AG10803 (cell line): ENCODE measurements around the gene BAIAP2L1.

Experiments used
- DNase-seq: peaks from one replicate; pipeline ENCODE4 v3.0.0; 2010; ENCODE audit warnings: low read depth
- H3K4me3 ChIP-seq: 2 replicates; pipeline ENCODE4 v1.5.1; 2011; ENCODE audit warnings: mild to moderate bottlenecking, low read length, control low read depth
- TF ChIP-seq, protein P1 (sequence below): conservative IDR thresholded peaks from 2 replicates; pipeline ENCODE4 v1.5.1; 2011; ENCODE audit warnings: mild to moderate bottlenecking, low read length, control low read depth, inconsistent platforms

The BAIAP2L1 gene

GRCh38 chr7:98354511-98355249, 46.2 kb downstream of the BAIAP2L1 start:
- H3K4me3 ChIP-seq = no peak overlapping the region
- TF ChIP-seq, protein P1, sequence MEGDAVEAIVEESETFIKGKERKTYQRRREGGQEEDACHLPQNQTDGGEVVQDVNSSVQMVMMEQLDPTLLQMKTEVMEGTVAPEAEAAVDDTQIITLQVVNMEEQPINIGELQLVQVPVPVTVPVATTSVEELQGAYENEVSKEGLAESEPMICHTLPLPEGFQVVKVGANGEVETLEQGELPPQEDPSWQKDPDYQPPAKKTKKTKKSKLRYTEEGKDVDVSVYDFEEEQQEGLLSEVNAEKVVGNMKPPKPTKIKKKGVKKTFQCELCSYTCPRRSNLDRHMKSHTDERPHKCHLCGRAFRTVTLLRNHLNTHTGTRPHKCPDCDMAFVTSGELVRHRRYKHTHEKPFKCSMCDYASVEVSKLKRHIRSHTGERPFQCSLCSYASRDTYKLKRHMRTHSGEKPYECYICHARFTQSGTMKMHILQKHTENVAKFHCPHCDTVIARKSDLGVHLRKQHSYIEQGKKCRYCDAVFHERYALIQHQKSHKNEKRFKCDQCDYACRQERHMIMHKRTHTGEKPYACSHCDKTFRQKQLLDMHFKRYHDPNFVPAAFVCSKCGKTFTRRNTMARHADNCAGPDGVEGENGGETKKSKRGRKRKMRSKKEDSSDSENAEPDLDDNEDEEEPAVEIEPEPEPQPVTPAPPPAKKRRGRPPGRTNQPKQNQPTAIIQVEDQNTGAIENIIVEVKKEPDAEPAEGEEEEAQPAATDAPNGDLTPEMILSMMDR = no peak
- DNase-seq = peak; percentile 86

GRCh38 chr7:98354052-98354451, 46.8 kb downstream of the BAIAP2L1 start:
- no peak overlapping the region; the same call in 1 of the 2 replicates for H3K4me3 ChIP-seq
- DNase-seq = no peak
- TF ChIP-seq, protein P1 = no peak

DNA sequence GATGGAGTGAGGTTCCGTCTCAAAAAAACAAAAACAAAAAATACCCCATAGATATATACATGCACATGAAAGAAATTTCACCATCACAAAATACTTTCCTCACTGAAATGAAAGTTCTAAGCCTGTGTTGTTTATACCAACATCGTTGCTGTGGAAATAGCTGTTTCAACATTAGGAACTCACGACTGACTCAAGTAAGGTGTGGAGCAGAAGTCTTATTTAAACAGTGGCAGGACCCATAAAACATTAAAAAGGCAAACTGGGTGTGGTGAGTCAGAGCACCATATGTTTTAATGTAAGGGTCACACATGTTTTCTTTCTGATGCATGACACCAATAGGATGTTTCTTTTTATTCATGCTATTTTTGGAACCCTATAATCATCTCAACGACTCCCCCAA, 48.3 kb downstream of the BAIAP2L1 start:
- TF ChIP-seq, protein P1 = no peak
- DNase-seq = peak; percentile 92

GRCh38 chr7:98351136-98351535, 49.8 kb downstream of the BAIAP2L1 start:
- TF ChIP-seq, protein P1 = no peak
- H3K4me3 ChIP-seq = no peak overlapping the region
- no peak for DNase-seq

More for the DNA sequence above, 48.3 kb downstream of the BAIAP2L1 start:
- no peak overlapping the region for H3K4me3 ChIP-seq

DNA sequence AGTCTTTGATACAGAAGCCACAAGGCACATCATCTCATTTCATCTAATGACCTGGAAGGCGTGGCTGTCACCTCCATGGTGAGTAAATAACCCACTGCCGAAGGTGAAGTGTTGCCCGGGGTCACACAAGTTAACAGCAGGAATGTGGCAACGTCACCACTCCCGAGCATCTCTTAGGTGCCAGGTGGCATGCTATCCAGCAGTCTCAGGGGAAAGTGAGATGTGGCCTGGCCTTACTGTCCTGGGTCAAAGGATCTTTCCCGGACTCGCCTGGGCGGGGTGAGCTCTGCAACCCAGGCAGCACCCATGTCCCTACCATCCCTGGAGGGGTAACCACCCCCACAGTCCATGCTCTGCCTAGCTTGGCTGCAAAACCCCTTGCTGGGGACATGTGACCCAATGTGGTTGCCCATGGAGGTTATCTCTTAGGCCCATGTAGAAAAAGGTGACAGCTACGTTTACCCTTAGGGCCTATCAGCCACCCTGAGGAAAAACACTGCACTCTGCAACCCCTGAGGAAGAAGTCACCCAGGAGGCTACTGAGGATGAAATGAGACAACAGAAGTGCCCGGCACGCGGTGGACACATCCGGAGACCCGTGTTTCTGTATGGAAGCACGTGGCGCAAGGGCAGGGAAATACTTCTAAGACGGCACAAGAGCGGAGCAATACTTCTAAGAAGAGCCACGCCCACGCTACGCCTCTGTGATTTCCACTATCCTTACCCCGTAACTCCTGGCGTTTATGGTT, 52.0 kb downstream of the BAIAP2L1 start:
- DNase-seq = no peak
- H3K4me3 ChIP-seq = no peak overlapping the region
- TF ChIP-seq, protein P1 = no peak

- DNase-seq = no peak
- TF ChIP-seq, protein P1 = no peak
- no peak overlapping the region for H3K4me3 ChIP-seq
These were observed 54.3 kb downstream of the BAIAP2L1 start for GRCh38 chr7:98346515-98347069.
